GM19328 (cell line): ENCODE measurements around the gene CUX1.

Experiments used
- ATAC-seq: cut with Tn5 transposase; IDR thresholded peaks from one replicate; pipeline ENCODE4 v1.9.1; 2021; ENCODE audit warnings: mild to moderate bottlenecking, moderate library complexity; ENCODE audit not compliant: unreplicated experiment

CUX1 gene

DNA sequence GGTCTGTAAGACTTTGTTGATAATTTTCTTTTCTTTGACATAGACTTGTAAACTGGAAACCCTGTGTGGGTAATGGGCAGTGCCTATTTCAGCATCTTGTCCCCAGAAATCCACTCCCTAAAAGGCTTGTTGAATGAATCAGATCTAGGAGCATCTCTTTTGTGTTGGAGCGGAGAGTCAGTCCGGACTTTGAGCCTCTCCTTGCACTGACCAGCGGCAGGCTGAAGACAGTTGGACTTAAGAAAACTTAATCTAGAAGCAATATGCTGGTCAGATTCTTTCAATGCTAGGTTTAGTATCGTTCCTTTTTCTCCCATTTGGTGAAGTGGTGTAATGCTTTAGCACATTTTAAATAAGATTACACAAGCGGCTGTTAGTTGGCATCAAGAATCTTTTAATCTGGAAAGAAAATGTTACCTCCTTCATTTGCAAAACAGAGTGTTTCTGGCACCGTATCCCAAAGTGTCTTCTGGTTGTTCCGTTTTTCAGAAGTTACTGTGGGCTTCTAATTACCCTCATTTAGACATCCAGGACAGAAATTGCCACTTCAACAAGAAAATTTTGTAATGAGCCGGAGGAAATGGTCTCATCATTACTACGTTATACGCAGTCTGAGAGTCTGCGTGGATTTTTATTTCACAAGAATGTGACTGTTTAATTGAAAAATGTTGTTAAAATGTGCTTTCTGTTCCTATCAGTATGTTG is 74.7 kb downstream of the CUX1 start:
- ATAC-seq = no peak

DNA sequence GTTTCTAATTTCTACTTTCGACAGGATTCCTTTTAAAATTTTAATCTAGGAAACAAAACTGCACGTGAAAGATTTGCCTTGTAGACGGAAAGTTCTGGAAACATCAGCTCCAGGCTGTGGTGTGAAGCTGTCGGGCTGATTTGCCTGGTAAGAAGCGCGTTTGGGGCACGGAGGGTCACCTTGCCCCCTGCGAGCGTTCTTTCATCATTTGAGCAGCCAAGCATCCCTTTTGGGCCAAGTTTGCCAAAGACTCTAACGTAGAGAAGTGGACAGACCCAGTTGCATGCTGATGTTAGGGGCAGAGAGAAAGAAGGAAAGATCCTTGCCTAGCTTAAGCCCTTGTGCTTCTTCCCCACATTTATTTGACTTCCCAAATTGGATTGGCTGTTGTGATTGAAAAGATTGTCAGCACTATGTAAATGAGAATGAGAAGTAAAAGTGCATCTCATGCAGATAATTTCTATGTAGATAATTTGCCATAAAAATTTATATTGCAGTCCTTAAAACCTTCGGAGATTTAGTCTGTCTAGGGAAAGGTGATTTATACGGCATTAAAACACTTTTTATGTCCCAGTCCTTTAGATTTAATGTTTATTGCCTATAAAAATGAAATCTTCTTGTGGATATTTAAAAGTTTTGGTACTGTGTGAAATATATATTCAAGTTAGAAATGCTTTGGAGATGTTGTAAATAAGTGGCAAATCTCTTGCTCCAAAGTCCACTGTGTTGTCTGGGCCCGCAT is 76.1 kb downstream of the CUX1 start:
- ATAC-seq = no peak

DNA sequence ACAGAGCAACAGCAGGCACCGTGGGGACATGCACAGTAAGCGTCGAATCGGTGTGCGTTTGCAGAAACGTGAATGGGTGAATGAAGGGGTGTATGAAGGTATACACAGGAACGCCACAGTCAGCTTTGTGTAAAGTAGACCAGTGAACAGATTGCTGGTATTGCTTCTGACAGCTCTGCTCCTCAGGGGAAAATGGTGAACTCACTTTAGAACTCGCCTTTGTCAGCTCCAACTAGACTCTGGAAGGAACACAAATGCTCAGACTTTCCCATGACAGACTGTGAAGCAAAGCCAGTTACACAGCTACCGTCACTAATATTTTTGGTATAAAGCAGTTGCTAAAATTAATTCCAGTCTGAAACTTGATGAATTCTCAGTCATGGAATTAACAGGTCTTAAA is 78.9 kb downstream of the CUX1 start:
- no peak for ATAC-seq

DNA sequence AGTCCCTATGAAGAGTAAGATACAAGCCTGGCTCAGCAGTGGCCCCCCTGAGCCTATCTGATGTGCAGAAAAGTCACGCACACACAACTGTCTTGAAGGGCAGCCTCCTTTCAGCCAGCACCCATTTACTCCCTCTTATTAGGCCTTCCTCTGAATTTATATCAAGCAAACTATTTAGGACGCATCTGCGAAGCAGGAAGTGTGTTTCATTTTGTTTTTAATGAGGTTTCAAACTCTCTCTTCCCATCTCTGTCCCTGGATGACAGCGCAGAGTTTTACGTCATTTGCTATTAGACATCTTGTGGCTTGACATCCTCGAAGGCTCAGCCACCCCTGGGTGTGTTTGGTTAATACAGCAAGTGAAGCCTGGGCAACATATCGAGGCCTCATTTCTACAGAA is 79.5 kb downstream of the CUX1 start:
- ATAC-seq = no peak

DNA sequence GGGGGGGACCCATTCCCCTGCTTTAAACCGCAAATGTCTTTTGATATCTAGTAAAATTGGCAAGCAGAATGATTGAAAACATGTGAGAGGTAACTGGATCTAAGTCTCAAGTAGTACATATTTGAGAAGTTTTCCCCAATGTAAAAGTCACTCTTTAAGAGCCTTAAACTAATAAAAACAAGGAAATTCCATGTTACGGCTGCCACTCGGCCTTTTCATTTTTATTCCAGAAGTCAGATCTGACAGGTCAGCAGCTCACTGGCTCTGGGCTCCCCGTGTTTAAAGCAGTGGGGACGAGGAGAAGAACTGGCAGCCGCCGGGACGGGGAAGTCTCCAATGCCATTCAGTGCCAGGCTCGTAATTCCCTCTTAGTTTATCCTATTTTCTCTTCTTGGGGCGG is 80.7 kb downstream of the CUX1 start:
- ATAC-seq = no peak

DNA sequence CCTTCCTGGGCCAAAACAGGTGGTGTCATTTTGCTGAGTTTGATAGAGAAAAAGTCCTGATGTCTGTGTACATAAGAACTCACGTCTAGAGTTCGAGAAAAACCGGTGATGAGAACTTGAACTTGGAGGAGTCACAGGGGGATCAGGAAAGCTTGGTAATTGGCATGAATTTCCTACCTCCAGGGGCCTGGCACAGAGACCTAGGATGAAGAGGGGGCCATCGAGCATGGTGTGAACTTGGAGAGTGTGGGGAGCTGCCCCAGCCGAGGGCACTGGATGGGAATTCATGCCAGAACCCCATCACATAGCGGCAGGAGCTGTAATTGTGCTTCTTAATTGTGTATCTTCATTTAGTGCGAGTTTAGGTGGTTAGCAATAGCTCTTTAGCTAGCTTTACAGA is 82.2 kb downstream of the CUX1 start:
- ATAC-seq = no peak

DNA sequence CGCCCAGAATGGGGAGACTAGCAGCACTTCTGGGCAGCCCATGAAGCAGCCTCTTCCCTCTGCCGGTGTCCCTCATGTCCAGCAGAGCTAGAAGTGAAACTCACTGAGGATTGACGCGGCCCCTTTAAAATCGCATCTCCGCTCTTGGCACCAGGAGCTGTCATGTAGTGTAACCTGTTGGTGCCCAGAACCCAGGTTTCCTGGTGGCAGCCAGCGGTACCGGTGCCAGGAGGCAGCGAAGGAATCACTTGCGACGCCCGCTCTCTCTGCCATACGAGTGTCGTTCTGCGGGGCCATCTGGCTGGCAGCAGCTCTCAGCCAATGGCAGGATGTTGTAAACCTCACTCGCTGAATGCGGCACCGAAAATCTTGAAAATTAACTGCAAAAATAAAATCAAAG is 82.7 kb downstream of the CUX1 start:
- ATAC-seq = no peak

DNA sequence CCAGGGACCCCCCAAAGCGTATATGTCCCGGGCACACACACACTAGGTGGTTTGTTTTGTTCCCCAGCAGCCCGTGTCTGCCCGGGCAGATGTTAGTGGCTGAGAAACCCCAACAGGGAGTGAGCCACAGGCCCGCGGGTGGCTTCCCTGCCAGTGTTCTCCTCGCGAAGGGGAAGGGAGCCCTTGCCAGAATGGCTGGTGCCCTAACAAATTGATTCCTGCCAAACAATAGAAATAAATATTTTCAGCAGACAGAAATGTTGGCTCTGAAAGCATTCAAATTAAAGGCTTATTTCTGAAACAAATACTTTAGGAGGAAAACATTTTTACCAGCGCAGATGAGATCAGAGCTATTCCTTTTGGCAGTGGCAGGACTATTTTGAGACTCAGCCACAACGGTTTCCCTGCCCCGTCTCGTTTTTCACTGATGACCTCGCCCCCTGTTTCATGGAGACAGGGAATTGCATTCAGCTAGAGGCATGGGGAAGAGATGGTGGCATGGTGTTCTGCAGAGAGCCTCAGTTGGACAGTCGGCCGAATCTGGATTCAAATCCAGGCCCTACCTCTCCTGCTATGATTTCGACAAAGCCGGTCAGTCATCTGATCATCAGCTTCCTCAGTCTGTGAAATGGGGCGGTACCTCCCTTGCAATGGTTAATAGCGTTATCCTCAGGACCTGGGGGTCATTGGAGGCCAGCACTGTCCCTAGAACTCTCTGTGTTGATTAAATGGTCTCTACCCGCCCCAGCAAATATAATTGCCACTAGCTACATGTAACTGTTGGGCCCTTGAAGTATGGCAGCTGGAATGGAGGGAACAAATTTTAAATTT is 84.5 kb downstream of the CUX1 start:
- no peak for ATAC-seq

DNA sequence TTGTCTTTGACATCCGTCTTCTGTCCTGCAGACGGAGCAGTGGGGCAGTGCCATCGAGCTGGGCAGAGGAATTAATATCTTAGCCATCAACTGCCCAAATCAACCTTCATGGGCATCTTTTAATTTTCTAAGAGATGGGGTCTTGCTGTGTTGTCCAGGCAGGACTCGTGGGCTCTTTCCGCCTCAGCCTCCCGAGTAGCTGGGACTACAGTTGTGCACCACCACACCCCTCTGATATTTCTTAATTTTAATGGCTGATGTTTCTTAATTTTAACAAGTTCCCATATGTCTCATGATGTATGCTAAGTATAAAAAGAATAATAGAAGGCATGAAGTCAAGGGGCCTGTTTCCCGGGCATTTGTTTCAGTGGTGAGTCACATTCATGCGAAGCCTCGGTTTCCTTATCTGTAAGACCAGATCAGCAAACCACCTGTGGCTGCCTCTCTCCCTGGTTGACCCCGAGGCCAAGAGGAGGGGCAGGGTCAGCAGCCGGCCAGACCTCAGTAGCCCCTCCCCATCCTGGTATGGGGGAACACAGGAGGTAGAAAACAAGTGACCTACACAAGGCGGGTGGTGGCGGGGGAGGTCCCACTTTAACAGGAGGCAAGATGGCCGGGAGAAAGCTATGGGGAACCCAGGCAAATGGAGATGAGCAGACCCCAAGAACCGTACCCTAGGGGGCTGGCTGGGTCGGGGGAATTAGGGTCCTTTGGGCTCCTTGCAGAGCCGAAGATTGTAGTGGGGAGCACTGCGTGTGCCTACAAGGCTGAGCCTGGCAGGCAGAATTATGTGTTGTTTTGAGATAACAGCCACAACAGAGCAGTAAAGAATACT is 85.5 kb downstream of the CUX1 start:
- ATAC-seq = no peak

DNA sequence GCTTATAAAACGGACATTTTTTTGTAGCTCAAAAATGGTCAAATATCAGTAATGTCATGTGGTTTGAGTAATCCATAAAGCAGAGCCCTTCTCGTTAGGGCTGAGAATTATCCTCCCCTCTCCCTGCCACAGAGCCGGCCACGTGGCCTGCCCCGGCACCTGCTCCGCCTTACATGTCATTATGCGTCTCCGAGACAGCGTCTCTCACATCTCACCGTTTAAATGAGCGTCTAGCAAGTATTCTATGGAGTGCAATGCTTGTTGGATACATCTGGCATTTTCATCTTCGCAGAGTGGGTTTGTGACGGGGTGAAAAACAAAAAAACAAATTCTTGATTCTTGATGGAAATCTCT is 86.1 kb downstream of the CUX1 start:
- no peak for ATAC-seq

DNA sequence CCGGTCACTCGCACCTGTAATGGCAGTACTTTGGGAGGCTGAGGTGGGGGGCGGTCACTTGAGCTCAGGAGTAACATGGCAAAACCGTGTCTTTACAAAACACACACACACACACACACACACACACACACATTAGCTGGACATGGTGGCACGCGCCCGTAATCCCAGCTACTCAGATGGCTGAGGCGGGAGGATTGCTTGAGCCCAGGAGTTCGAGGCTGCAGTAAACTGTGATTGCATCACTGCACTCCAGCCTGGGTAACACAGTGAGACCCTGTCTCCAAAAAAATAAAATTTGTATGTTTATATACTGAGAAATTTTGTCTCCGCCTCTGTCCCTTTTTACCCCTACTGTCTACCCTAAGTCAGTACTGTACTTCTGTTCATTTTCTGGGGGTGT is 86.6 kb downstream of the CUX1 start:
- ATAC-seq = no peak

DNA sequence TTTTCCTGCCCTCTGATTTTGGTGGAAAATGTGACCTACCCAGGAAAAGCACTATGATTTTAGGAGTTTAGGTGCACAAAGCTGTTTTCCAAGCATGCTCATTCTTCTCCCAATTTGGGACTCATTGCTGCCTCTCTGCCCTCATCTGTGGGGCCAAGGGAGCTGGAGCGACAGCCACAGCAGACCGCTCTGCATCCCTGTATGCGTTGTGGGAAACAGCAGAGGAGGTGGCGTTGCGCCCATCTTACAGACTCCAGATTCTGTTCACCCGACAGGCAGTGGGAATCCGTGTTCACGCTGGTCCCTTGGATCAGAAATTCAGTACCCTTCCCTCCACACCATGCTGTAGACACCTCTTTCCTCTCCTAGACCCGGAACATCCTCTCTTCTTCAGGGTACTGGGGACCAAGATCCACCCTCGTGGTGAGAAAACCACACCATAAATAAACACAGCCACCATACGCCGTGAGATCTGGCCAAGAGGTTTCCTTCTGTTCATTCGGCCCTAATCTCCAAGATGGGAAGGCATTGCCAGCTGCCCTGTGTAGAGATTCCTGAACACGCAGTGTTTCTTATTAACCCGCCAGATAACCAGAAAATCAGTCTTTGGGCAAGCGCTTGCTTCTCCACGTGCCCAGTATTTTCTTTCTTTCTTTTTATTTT is 87.9 kb downstream of the CUX1 start:
- no peak for ATAC-seq

DNA sequence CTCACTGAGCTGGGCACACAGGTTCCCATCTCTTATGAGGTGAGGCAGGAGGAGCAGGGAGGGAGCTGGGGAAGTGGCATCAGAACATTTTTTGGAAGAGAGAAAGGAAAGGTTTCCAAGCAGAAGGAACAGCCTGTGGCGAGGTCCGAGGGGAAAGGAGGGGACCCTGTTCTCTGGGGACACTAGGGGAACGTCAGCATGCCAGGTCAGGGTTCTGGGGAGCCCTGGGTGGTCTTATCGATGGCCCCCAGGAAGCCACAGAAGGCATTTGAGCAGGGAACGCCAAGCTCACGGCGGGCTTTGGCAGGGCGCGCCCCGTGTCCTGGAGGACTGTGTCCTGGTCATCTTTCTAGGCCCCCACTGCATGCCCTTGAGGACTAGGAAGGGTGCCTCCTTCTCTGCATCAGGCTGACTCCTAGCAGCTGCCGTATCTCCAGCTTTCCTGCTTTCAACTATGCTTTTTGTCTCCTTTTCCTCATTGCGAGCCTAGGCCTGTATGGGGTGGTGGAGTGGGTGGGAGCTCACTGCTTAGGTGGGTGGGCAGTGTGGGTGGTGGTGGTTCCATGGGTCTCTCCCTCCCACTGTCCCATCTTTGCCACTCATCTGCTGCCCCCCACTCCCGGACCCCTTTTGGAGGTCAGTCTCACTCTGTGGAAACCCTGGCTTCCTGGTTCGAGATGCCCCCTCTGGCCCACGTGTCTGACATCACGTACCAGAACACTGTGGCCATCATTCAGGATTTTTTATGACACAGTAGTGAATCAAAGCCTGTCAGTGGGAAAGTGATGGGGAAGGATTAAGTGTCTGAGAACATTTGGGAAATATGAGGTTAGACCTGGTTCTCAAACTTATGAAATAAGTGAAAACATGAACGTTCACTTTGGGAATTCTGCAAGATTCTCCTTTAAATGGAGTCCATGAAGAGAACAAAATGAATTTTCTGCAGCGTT is 89.1 kb downstream of the CUX1 start:
- ATAC-seq = no peak

DNA sequence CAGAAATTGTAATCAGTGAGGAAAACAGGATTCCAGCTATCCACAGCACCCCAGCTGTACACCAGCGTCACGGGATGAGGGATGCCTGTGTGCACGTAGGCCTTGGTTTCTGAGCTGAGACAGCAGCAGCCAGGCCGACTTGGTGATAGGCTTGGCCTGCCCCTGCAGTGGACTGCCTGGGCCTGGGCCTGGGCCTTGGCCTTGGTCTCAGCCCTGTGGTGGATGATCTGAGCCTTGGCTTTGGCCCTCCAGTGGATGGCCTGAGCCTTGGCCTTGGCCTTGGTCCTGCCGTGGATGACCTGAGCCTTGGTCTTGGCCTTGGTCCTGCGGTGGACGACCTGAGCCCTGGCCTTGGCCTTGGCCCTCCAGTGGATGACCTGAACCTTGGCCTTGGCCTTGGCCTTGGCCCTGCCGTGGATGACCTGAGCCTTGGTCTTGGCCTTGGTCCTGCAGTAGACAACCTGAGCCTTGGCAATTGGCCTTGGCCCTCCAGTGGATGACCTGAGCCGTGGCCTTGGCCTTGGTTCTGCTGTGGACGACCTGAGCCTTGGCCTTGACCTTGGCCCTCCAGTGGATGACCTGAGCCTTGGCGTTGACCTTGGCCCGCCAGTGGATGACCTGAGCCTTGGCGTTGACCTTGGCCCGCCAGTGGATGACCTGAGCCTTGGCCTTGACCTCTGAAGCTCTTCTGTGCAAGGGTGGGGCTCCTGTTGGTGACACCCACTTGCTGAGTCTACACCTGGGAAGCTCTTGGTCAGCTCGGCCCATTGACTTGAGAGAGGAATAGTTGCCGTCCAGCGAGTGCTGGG is 93.8 kb downstream of the CUX1 start:
- no peak for ATAC-seq

DNA sequence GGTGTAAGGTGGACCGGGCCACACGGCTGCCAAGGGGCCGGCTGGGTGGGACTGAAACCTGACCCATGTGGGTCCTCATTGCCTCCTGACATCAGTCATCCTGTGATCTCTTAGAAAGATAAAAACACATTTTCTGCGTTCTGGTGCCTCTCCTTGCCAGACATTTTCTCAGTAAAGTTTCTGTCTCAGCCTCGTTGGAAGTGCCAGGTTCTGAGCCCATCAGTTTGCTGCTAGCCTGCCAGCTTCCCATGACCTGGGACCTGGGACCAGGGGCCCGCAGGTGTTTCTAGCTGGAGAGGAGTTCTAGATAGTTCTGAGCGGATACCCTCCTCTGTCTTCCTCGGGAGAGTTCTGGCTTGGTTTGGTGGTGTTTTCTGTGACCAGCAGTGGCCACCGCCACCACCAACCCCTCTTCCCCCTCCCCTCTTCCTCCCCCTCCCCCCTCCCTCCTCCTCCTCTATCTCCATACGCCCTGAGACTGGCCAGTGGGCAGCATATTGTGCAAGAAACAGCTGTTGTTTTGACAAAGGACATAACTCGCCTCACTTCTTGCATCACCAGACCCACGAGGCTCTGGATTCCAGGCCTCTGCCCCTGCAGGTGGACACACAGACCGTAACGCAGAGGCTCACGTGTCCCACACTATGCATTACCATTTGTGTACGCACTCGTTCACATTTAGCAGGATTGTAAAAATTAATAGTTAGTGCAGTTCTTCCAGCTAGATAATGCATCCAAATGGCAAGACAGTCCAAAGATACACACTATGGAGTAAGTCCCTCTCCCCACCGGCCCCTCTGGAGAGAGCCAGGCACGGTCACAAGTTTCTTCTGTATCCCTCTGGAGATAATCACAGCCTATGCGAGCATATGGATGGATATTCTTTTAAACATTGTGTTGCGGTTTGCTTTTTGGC is 94.6 kb downstream of the CUX1 start:
- no peak for ATAC-seq

DNA sequence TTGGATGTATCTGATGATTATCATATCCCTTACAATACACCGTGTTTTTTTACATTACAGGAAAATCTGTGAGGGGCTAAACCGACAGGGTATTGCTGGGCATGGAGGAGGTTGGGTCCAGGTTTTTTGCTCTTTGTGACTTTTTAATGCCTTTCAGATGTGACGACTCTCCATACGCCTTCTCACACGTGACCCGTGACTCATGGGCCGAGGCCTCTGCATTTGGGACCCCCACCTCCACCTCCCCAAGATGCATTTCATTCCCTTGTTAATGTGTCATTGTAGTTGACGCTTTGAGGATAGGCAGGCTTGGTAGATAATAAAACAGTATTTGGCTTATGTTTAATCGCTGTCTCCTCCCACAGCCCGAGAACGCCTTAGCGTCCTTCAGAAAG is 95.3 kb downstream of the CUX1 start:
- ATAC-seq = no peak

DNA sequence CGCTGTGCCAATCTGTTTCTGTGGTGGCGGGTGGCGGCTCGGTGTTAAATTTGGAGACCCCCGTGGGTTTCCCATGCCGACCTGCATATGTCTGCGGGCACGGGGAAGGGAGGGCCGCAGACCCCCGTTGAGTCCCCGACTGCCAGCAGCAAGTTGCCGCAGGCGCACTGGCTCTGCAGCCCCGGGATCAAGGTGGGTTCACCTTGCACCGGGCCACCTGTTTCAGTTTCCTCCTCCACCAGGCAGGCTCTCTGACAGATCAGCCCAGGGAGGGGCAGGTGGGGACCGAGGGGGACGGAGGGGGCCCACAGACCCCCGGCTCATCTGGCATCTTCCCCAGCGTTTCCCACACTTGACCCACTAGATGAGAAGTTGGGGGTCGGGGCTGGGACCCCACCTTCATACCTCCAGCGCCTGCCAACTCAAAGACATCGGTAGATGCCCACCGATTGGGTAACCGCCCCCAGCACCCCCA is 95.9 kb downstream of the CUX1 start:
- ATAC-seq = no peak
